D341Med (cell line): ENCODE data around the gene CACNA1C.

Experiments
- DNase-seq: peaks from one replicate; pipeline ENCODE4 v3.0.0; 2012; ENCODE audit warnings: low spot score

The CACNA1C gene

DNA sequence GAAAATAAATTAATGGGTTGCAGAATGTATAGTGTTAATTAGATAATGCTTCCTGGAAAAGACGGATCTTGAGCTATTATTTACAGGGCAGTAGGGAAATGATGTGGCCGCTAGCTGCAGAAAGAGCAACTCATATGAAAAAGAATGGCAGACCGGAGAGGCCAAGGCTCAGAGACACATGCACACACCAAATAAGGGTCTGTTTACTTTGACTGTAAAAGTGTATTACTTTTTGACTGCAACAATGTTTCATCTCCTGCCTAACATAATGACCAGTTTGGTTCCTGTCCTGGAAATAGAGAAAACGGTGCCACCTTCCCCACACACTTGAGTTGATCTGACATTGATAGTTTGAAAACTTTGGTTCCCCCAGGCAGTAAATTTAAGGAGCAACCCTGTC is 290.9 kb downstream of the CACNA1C start:
- no peak for DNase-seq

DNA sequence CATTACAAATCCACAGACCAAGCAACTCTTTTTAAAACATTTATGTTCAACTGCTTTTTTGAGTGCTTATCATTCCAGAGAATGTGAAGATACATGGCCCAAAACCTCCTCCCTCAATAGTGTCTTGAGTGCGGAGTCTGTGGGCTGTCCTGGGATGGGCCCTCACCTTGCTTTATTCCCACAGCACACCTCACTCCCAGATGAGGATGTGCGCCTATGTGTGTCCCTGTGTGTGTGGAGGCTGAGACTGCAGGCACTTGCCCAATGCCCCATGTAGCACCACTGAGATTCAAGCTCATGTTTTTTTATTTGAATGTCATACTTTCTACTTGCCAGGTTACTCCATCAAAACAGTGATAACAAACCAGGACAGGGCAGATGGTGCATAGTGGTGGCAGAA is 291.7 kb downstream of the CACNA1C start:
- DNase-seq = no peak

DNA sequence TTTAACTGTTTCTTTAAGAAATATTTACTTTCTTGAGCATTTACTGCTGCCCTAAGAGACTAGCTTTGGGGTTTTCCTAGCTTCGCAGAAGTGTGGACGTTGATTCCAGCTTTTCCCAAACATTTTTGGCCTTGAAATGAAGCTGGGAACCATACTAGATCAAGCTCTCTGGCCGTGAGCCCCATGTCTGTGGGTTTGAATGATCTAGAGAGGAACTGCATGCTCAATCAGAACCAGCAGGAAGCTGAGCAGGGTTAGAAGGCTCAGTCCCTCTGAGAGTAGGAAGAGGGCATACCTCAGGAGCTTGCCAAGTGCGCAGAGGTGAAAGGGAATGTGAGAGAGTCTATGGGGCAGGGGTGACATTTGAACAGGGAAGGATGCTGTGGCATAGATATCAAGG is 292.1 kb downstream of the CACNA1C start:
- no peak for DNase-seq

DNA sequence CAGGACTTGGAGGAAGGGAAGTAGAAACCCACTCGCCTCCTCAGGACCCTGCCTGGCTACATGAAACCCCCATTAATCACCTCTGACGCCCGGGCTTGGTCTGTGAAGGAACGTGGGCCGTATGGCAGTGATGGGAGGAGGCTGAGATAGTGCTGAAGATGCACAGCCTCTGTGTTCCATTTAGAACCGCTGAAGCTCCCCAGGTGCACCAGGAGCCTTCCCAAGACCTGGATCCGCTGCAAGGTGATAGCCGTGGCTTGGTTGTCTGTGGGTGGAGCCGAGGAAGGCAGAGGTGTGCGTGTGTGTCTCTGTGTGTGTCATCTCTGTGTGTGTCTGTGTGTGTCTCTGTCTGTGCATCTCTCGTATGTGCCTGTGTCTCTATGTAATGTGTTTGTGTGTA is 293.1 kb downstream of the CACNA1C start:
- DNase-seq = no peak

DNA sequence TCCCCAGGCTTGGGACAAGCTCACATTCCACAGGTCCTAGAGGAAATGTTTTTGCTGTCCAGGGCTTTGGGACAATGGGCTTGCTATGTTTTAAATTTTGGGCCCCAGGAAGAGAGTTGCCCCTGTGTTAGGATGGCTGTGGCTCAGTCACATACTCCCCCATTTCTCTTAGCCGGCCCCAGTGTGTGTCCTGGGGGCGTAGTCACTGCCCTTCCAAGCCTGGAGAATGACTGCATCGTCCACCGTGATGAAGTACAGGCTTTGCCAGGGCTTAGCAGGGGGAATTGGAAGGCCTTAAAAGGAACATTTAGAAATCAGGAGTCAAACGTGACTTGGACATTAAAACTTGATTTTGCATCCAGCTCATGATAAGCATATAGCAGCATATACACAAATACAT is 293.6 kb downstream of the CACNA1C start:
- no peak for DNase-seq

DNA sequence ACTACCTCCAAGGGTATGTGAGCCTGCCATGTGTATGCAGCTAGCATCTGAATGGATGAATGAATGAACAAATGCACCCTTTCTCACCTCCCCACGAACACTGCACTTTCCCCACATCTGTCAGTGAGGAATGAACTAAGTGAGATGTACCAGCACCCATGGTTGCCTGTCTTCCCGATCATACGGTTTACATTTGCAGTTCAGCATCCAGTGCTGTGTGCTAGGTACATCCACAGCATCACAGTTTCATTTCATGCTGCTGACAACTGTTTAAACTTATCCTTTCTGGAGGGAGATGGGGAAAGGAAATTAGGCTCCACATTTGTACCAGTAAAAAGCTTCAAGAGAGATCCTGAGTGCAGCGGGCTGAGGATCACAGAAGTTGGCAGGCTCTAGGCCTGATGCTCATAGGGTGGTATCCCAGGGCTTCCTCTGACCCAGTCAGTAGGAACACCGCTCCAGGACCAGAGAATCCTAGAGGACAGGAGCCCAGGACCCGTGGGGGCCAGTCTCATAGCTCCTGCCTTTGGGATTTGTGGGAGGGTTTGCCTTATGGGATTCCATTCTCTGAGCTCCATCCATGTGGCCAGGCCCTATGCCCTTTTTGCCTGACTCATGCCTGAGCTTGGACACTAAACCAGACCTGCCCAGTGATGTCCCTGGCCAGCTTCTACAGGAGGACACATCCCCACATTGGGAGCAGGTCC is 294.5 kb downstream of the CACNA1C start:
- no peak for DNase-seq

DNA sequence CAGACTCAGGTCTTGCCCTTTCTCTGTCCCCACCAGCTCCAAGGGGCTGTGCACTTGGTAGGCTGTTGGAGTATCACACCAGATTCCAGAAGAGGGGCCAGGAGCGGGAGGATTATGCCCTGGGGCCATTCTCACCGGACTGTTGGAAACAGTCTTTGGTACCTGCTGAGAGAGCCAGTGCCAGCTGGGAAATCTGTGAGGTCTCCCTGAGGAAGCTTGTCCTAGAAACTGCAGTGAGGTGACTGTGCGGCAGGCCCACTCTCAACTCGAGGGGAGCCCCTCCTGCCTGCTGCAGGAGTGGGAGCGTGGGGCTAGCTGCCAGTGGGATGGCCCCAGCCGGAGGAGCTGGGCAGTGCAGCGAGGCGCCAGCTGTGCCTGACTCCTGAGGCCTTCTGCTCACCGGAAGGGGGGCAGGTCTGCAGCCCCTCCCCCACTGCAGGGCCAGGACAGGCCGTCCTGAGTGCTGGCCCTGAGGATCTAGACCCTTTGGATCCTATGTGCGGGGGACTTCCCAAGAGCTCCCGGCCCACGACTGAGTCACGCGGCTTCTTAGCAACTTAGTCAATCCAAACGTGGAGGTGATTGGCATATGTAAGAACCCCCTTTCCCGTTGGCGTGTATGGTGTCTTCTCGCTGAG is 295.2 kb downstream of the CACNA1C start:
- DNase-seq = no peak

DNA sequence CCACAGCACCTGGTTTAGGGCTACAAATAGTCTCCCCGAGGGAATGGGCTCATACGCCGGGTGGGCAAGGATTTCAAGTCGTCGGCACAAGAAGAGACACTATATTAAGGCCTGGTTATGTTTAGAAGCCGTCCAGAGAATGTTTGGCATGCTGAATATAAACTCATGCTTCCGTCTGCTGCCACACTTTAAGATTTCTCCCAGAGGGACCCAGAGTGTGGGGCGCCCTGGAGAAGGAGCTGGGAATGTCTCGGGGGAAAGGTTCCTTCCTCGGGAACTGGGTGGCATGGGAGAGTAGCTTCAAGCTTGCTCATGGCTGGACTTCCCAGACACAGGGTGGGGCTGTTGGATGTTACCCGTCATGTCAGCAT is 295.7 kb downstream of the CACNA1C start:
- DNase-seq = no peak

DNA sequence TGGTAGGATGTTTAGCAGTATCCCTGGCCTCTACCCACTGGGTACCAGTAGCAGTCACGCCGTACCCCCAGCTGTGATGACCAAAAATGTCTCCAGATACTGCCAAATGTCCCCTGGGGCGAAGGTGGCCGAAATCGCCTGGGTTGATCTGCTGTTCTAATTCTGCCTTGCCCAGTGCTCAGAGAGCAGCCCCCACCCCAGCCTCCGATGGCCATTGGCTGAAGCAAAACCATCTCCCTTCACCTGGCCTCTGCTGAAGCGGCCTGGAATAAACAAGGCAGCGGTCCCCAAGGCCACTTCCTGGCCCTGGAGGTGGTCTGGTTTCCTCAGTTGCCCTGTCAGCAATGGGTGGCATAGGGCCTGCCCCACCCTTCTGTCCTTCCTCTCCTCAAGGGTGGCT is 298.4 kb downstream of the CACNA1C start:
- no peak for DNase-seq

DNA sequence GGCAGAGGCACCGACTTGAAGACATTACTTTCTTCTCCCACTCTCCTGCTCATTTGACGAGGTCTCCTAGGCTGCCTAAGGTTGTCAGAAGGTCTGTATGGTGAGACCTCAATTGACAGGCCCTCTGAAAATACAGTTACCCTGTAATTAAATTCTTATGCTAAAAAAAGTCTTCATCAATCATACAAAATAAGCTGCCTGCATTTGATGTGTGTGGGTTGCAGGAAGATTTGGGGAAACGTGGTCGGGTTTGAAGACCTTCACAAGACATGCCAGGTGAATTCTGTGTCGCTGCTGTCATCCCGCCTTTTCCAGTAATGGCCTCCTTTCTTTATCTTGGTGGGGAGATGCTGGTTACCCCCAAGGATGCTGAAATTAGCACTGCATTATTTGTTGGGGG is 299.4 kb downstream of the CACNA1C start:
- no peak for DNase-seq

DNA sequence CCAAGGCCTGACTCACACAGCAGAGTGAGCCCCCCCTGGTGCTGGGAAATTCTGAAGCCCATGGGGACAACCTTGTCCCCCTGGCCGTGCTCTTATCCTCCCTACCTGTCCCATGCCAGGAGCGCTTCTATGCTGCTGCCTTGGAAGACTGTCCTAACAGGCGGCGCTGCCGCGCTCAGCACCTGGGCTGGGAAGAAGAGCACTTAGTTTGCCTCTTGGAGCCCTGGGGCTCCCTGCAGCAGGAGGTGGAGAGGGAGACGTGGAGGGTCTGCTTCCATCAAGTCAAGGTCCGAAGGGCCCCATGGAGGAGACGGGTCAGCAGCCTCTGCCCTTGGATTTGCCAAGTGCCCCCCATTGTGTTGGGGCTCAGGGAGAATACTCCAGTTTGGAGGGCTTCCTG is 300.5 kb downstream of the CACNA1C start:
- DNase-seq = no peak

DNA sequence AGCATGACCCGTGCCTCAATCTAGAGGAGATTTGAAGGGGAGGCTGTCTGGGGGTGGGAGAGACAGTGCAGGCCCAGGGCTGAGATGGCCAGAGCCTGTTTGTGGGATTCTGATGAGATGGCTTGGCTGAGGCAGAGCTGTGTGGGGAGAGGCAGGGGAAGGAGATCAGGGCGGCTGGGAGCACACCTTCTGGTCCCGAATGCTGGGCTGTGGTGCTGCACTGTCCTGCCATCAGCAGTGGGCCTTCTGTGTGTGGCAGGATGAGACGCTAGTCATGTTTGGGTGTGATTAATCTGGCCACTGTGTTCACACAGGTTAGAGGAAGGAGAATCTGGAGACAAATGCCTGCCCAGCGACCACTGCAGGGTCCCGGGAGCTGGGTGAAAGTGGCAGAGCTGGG is 300.9 kb downstream of the CACNA1C start:
- no peak for DNase-seq

DNA sequence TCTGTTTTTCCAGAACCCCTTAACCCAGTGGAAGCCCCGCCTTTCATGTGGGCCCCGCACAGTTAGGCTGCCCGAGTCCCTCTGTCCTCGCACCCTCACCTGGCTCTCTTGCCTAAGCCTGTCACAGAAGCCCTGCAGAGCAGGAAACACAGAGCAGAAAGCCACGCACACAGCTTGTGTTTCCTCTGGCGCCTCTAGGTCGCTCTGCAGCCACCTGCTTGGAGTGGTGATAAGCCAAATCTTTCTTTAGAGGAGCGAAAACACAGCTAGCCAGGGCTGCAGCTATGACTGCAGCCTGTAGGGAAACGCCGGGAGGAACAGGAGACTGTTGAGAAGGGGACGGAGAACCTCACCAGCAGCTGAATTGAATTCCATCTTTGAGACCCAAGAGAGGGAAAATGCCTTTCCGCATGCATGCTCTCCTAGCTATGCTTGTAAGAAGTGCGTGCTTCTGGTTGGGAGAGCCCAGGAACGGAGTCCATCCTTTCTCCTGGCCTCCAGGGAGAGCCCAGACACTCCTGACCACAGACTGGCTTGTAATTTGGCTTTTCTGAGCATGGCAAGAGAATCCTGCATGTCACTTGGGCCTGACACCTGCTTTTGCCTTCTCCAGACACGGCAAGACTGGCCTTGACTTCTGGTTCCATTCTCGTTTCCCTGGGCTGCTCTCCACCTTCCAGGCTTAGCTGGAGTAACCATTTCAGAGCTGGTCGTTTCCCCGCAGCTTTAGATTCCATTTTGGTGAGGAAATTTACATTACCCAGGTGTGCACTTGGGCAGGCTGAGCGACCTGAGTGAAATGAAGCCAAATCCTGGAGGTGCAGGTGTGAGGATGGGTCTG is 301.6 kb downstream of the CACNA1C start:
- DNase-seq = no peak

DNA sequence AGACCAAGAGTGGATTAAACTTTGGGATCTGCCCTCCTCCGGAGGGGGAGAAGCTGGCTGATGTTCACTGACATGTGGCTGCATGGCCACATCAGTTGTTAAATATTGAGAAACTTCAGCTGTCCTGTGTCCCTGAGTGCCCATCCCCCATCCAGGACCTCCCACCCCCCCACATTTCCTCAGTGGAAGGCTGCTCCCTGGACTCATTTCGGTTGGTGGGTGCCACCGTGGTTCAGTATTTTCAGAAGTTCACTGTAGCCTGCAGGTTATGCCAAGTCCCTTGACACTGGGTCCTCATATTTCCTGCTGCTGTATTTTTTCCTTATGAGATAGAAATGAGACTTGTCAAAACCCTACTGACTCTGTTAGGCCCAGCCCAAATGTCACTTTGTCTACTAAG is 302.4 kb downstream of the CACNA1C start:
- DNase-seq = no peak

DNA sequence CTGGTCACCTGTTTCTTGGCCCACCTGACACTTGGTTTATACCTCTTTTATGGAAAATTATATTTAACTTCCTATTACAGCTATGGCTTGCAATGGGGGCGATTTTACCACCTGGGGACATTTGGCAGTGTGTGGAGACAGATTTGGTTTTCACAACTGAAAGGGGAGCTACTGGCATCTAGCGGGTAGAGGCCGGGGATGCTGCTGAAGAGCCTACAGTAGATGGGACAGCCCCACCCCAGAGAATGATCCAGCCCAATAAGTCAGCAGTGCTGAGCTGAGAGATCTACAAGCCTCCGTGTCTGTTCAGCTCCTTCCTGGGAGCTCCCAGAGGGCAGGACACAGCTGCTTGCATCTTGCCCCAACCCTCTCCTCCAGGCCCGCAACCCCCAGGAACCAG is 302.8 kb downstream of the CACNA1C start:
- no peak for DNase-seq

DNA sequence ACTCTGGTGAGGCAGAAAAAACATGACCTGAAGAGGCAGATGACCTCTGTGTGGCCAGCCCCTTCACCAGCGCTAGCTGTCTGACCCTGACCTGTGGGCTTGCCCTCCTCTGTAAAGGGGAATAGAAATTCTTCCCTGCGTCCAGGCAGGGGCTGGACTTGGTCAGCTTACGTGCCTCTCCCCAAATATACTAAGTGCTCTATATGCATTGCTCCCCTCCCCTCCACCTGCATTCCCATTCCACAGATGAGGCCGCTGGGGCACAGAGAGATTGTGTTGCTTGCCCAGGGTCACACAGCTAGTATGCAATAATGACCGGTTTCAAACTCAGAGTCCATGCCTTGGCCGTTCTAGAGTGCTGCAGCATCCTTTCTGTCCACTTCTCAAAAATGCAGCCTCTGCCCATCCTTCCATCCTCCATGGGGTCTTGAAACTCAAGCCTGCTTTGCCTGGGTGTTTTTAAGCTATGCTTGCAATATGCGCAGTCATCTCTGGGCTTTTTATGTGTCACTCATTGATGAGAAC is 303.9 kb downstream of the CACNA1C start:
- DNase-seq = no peak

DNA sequence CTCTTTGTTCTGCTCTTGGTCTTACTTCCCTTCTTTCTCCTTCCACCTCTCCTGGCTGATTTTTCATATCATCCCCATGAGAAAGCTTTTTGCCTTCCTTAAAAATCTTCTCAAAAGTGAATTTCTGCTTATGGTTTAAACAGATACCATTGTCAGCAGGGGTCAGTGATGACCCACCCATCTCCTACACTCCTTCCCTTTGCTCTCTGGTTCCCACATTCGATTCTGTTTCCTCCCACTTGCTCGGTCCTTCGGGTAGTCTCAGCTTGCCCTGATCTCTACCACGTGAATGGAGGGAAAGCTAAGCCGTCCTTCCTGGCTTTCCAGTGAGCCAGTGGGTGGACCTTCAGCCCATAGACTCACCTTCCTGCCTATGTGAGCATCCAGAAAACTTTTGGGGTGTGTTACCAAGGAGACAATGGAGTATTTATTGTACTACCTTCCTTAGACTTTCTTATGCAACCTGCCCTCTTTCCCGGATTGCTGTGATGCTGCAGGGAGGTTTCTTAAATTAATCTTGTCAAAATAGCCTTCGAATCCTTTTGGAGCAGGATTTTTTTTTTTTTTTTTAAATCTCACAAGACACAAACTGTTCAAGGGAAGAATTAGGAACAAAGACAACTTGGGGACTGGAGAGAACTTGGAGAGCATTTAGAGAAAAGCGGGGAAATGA is 306.3 kb downstream of the CACNA1C start:
- DNase-seq = no peak

DNA sequence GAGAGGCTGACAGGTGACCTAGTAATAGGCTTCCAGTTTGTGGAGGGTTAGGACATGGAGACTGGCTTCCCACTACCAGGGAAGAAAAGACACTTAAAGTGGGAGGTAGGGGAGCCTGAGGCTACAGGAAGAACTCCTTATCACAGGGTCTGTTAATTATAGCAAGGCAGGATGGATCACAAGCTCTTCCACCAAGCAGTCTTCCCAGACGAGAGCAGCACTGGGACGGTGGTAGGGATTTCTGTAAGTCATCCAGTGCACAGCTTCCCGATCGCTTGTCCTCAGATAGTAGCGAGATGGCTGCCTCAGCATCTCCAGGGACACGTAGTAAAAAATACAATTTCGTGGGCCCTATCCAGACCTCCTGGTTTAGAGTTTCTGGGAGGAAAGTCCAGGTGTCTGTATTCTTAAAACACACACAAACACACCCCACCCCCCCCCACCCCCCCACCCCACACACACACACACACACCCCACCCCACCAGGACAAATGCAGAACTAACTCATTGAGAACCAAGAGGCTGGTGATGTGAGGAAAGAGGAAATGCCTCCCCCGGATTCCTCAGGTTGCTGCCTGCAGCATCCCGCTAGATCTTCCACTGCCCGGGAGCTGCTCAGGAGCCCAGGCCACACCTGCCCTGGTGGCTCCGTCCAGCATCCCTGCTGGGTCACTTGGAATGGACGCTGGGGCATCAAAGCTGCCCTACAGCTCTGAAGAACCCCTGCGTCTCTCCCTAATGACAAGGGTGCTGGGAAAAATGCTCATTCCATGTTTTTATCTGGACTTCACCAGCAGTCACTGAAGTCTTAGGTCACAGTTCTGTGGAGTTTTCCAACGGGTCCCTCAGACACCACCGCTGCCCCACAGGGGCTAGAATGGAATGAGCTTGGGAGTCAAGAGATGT is 307.2 kb downstream of the CACNA1C start:
- no peak for DNase-seq

DNA sequence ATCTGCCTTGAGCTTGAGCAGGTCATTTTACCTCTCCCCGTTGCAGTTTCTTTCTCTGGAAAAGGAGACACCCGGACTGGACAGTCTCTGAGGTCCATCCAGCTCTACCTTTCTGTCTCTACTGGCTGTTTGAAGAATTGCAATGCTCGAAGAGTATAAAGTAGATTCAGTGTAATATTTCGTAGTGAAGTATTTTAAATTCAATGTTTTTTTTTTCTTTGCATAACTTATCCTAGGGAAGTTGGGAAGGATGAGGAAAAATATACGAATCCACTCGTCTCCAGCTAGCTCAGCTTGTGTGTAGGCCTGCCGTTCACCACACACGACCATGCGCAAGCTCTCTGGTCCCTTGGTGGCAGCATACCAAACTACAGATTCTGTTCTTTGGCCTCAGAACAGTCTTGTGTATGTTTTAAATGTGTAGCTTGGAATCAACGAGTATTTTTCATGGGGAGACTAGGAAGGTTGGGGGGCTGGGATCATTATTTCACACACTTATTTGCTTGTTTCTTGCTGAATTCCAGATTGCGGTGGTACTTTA is 307.9 kb downstream of the CACNA1C start:
- no peak for DNase-seq

DNA sequence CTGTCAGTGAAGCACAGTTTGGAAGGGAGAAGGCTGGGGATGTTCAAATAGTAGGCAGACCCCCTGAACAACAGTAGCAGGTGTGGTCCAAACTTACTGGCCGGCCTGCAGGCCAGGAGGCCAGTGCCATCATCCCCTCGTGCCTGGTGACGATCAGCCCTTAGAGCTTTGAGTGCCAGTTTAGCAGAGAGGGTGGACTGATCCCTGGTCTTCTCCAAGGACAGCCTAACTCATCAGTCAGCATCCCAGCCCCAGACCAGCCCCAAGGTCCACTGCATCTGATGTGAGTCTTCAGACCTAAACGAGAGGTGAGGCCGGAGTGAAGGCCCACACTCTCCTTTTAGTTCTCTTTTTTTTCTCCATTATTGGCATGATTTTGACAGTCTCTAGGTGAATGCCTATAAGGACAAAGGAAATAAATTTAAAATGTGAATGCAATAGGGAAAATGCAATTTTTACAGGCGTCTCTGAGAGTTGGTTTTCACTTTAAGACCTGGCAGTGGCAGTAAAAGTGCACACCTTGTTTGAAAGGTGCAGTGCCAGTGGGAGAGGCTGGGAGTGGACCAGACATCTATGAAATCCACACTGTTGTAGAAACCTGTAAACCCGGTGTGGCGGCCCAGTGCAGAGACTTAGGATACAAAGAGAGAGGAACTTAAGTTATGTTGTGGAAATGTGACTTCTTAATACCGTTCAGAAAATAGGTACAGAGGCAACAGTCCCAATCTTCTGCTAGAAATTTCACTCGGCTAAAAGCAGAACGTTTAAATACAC is 311.2 kb downstream of the CACNA1C start:
- DNase-seq = no peak
